HepG2 (cell line): ENCODE data around the gene ZER1. TPM values are rescaled to one million over a fixed set of nuclear protein-coding genes. Genes with fewer than 3 reads are reported as not detected.
A peak's percentile ranks its signal among the peaks of the same experiment; 100 is the strongest.

Experiments used
- ATAC-seq: fragments of 200-7000 bp; cut with Tn5 transposase; 3 replicates; pipeline ENCODE4 v1.9.1; 2020; ENCODE audit warnings: mild to moderate bottlenecking, moderate library complexity
- BruUV-seq: library from RNA; stranded (reverse); fragments of 400-500 nt; replicated peaks from 2 replicates; lab custom pipeline; 2021; lab: Mats Ljungman, UMichigan
- CTCF ChIA-PET: fragments of 300-600 bp; formaldehyde crosslinking; extraction: SDS; loops from one replicate; lab custom pipeline; 2021; ENCODE audit warnings: low total read pairs, inconsistent platforms, low intra/inter-chr PET ratio; lab: Yijun Ruan, JAX
- POLR2A ChIA-PET: fragments of 350-600 bp; sonication (Branson Sonifier 250); formaldehyde crosslinking; loops from one replicate; lab custom pipeline; 2020; ENCODE audit warnings: antibody characterized with exemption, inconsistent platforms; lab: Yijun Ruan, JAX
- DNase-seq: peaks from one replicate; pipeline ENCODE4 v3.0.0-alpha.2; 2015; ENCODE audit warnings: low spot score
- FAIRE-seq: peaks from 3 replicates; lab custom pipeline; 2011; peaks lifted over from hg19 to GRCh38; lab: Jason Lieb, UNC
- H2AFZ ChIP-seq: one replicate; pipeline ENCODE4 v1.6.1; 2011; ENCODE audit warnings: low read length, inconsistent platforms
- H3K27ac ChIP-seq: fragments of 300-600 bp; 3 replicates; pipeline ENCODE4 v1.8.0; 2011; ENCODE audit warnings: mixed run types, mild to moderate bottlenecking, mixed read lengths, low read length, inconsistent platforms; ENCODE audit not compliant: insufficient read depth; ENCODE audit errors: extremely low read length
- H3K27me3 ChIP-seq, 2 experiments: fragments of 200-600 bp in 1 of 2; 2 replicates in 1 of 2; 3 replicates in 1 of 2; pipeline versions ENCODE4 v1.6.0 to v1.8.0; 2011; ENCODE audit warnings: low read length in 2 of 2, mild to moderate bottlenecking in 2 of 2, moderate library complexity in 2 of 2, inconsistent platforms in 1 of 2; ENCODE audit not compliant: insufficient read depth in 2 of 2, control insufficient read depth in 1 of 2
- H3K36me3 ChIP-seq, 2 experiments: fragments of 200-600 bp in 1 of 2; replicated peaks in 1 of 2; 2 replicates in 1 of 2; 3 replicates in 1 of 2; pipeline versions ENCODE4 v1.5.1 to v1.8.0; 2011; ENCODE audit warnings: low read length in 2 of 2, inconsistent platforms in 1 of 2; ENCODE audit not compliant: insufficient read depth in 2 of 2, control insufficient read depth in 1 of 2
- H3K4me1 ChIP-seq: 2 replicates; pipeline ENCODE4 v1.5.1; 2012; ENCODE audit warnings: low read length, inconsistent platforms; ENCODE audit not compliant: insufficient read depth
- H3K4me2 ChIP-seq: 2 replicates; pipeline ENCODE4 v1.6.0; 2011; ENCODE audit warnings: low read depth, low read length, inconsistent platforms
- H3K4me3 ChIP-seq, 3 experiments: fragments of 200-600 bp in 1 of 3; sonication (generic), shearing (Covaris generic) in 1 of 3; replicated peaks in 1 of 3; 2 replicates each; pipeline ENCODE4 v1.5.1; 2011 to 2016; ENCODE audit warnings: low read length in 3 of 3, inconsistent platforms in 2 of 3, low read depth in 2 of 3, mild to moderate bottlenecking in 2 of 3, control low read depth in 1 of 3, mixed read lengths in 1 of 3; ENCODE audit not compliant: insufficient read depth in 1 of 3
- H3K79me2 ChIP-seq: one replicate; pipeline ENCODE4 v1.6.1; 2011; ENCODE audit warnings: low read length, inconsistent platforms; ENCODE audit not compliant: insufficient read depth
- H3K9ac ChIP-seq: 2 replicates; pipeline ENCODE4 v1.6.0; 2011; ENCODE audit warnings: mild to moderate bottlenecking, low read depth, low read length, inconsistent platforms; ENCODE audit not compliant: insufficient read depth
- H3K9me3 ChIP-seq: 2 replicates; pipeline ENCODE4 v1.5.1; 2012; ENCODE audit warnings: mild to moderate bottlenecking, low read length
- H4K20me1 ChIP-seq: 2 replicates; pipeline ENCODE4 v1.6.0; 2011; ENCODE audit warnings: inconsistent platforms, mild to moderate bottlenecking, low read length, moderate library complexity; ENCODE audit not compliant: insufficient read depth
- AGO2 ChIP-seq: fragments of 200-400 bp; formaldehyde crosslinking; optimal IDR thresholded peaks from 2 replicates; pipeline ENCODE3; 2017; ENCODE audit warnings: mild to moderate bottlenecking, low read depth, low read length, moderate library complexity
- HMGXB3 ChIP-seq: sonication (generic); formaldehyde crosslinking; IDR thresholded peaks from 2 replicates; pipeline ENCODE4 v1.4.0; 2020; ENCODE audit warnings: missing genetic modification reagents, borderline replicate concordance
- HOXD1 ChIP-seq: sonication (generic); formaldehyde crosslinking; IDR thresholded peaks from 2 replicates; pipeline ENCODE4 v1.5.0; 2020; ENCODE audit warnings: missing genetic modification reagents
- MAF1 ChIP-seq: sonication (generic); formaldehyde crosslinking; IDR thresholded peaks from 2 replicates; pipeline ENCODE4 v1.5.0; 2020; ENCODE audit warnings: missing genetic modification reagents, borderline replicate concordance
- NFYC ChIP-seq: IDR thresholded peaks from 2 replicates; pipeline ENCODE4 v1.6.1; 2016; ENCODE audit warnings: missing genetic modification reagents, missing compliant biosample characterization
- NR3C1 ChIP-seq: sonication (generic); formaldehyde crosslinking; IDR thresholded peaks from 2 replicates; pipeline ENCODE4 v1.4.0; 2020; ENCODE audit warnings: missing genetic modification reagents
- PCBP1 ChIP-seq: fragments of 200-400 bp; formaldehyde crosslinking; IDR thresholded peaks from 2 replicates; pipeline ENCODE4 v1.6.1; 2017; ENCODE audit warnings: mild to moderate bottlenecking, low read depth, low read length, borderline replicate concordance
- RARG ChIP-seq: sonication (generic); formaldehyde crosslinking; IDR thresholded peaks from 2 replicates; pipeline ENCODE4 v1.4.0; 2020; ENCODE audit warnings: low read depth, mild to moderate bottlenecking, missing genetic modification reagents
- SAP130 ChIP-seq: IDR thresholded peaks from 2 replicates; pipeline ENCODE4 v1.6.1; 2016; ENCODE audit warnings: low read depth
- ZBTB49 ChIP-seq: sonication (generic); formaldehyde crosslinking; IDR thresholded peaks from 2 replicates; pipeline ENCODE4 v1.4.0; 2020; ENCODE audit warnings: missing genetic modification reagents, borderline replicate concordance
- ZNF225 ChIP-seq: sonication (generic); formaldehyde crosslinking; IDR thresholded peaks from 2 replicates; pipeline ENCODE4 v1.4.0; 2020; ENCODE audit warnings: mild to moderate bottlenecking, missing genetic modification reagents
- ZNF230 ChIP-seq: sonication (generic); formaldehyde crosslinking; IDR thresholded peaks from 2 replicates; pipeline ENCODE4 v1.4.0; 2020; ENCODE audit warnings: mild to moderate bottlenecking, missing genetic modification reagents
- ZNF513 ChIP-seq: sonication (generic); formaldehyde crosslinking; conservative IDR thresholded peaks from 2 replicates; pipeline ENCODE4 v1.5.0; 2020; ENCODE audit warnings: missing genetic modification reagents
- ZNF605 ChIP-seq: sonication (generic); formaldehyde crosslinking; IDR thresholded peaks from 2 replicates; pipeline ENCODE4 v1.8.0; 2022; ENCODE audit warnings: mild to moderate bottlenecking, missing genetic modification reagents
- ZNF761 ChIP-seq: sonication (generic); formaldehyde crosslinking; conservative IDR thresholded peaks from 2 replicates; pipeline ENCODE4 v1.4.0; 2020; ENCODE audit warnings: mild to moderate bottlenecking, missing genetic modification reagents
- ZNF839 ChIP-seq: sonication (generic); formaldehyde crosslinking; IDR thresholded peaks from 2 replicates; pipeline ENCODE4 v1.4.0; 2020; ENCODE audit warnings: missing genetic modification reagents, mild to moderate bottlenecking, borderline replicate concordance
- WGBS: methylation state at CpG from one replicate; pipeline ENCODE4 v1.1.6; 2017; ENCODE audit warnings: low lambda C conversion rate; 5-methylcytosine and 5-hydroxymethylcytosine counted together
- in situ Hi-C: cut with HindIII; loops from 2 replicates; pipeline ENCODE4 v1.10.0; 2017; ENCODE audit warnings: low pct_unique_long_range_greater_than_20kb; ENCODE audit not compliant: extremely low pct_ligation_motif_present
- intact Hi-C: fragments of 100-400 bp; cut with micrococcal nuclease; formaldehyde crosslinking; loops from one replicate; pipeline ENCODE4 v1.10.0; 2022; ENCODE audit not compliant: unreplicated experiment
- polyA plus RNA-seq, 8 experiments: library from polyadenylated mRNA; depleted of rRNA in 3 of 8; stranded (reverse) in 7 of 8; unstranded in 1 of 8; fragments of >200 nt; fragmentation: Illumina TruSeq in 4 of 8; extraction: Trizol in 4 of 8; gene quantifications; 2 replicates each; pipeline versions ENCODE4 v1.2.1 to v1.2.3, GENCODE V29; 2011 to 2016; ENCODE audit warnings: low read depth in 4 of 8, missing spikeins in 1 of 8, mixed read lengths in 1 of 8; ENCODE audit not compliant: insufficient read depth in 1 of 8
- total RNA-seq, 5 experiments: library from RNA; depleted of rRNA; stranded (reverse); fragments of >200 nt; fragmentation: Illumina TruSeq; extraction: Trizol; gene quantifications; 2 replicates each; pipeline ENCODE4 v1.2.3, GENCODE V29; 2016; ENCODE audit warnings: low read depth in 1 of 5

Gene ZER1
- total and polyA plus RNA-seq, 2 of the 13 experiments (the other 11 are each of a cell fraction or from before 2014, with no cell fraction given), result 7.7 to 40.0 TPM

- Histone ChIP-seq H4K20me1 (peaks cover 8% of the 10 kb centered on the region), H3K4me3 (peak overlapping the region; percentile 60 to 83 (median 67)), H3K4me1 (peaks cover 54% of the 10 kb centered on the region), H3K36me3 (no peaks in the 10 kb centered on the region), H3K4me2 (peak overlapping the region; percentile 95), H3K9me3 (no peaks in the 10 kb centered on the region), H3K79me2 (peaks cover 16% of the 10 kb centered on the region), H3K27me3 (no peaks in the 10 kb centered on the region; a peak in 1 of 5 replicates), H2AFZ (peak overlapping the region; percentile 44), H3K27ac (peak overlapping the region; percentile 73), H3K9ac (peak overlapping the region; percentile 87)
- intact Hi-C loops (loop anchor here (5.0 kb wide), 1 partner anchor 49 kb away; no protein-coding TSS in a partner anchor), in situ Hi-C loops (no loop called here)
- BruUV-seq, result no TSS peak
- ATAC-seq (peak; percentile 5; the same call in 1 of the 3 replicates), DNase-seq (no peak), FAIRE-seq (no peak)
- ChIA-PET CTCF (no interaction called here), POLR2A (interaction anchor here (1.1 to 5.0 kb wide), 8 partner anchors 9 to 190 kb away, joined by 3 to 33 read pairs (median 11); partner anchors contain the start of genes DYNC2I2 and ZDHHC12)
- WGBS, result 19% methylated on average over 10 of the region's 17 CpGs
- TF ChIP-seq SAP130 (CRISPR knock-in tag) (0 out of 2 replicates have a peak, but pooled peaks have one; percentile 13), NFYC (no peak), ZNF230 (no peak), ZNF513 (CRISPR knock-in tag) (no peak), PCBP1 (no peak), ZNF605 (CRISPR knock-in tag) (no peak), HMGXB3 (no peak), RARG (CRISPR knock-in tag) (no peak), ZNF225 (CRISPR knock-in tag) (no peak), ZBTB49 (CRISPR knock-in tag) (no peak), HOXD1 (CRISPR knock-in tag) (no peak), ZNF761 (CRISPR knock-in tag) (no peak), NR3C1 (CRISPR knock-in tag) (no peak), ZNF839 (CRISPR knock-in tag) (no peak), AGO2 (no peak), MAF1 (CRISPR knock-in tag) (no peak)
These were observed 85.9 kb downstream of the ZER1 start for GRCh38 chr9:128685636-128686489.
